ENCODE data around the gene TBC1D10B. TPM values are rescaled to one million over a fixed set of nuclear protein-coding genes. Genes with fewer than 3 reads are reported as not detected.

The TBC1D10B gene
- total RNA-seq, 2 donors from 2014 or later, result 49.7 to 64.2 TPM

DNA sequence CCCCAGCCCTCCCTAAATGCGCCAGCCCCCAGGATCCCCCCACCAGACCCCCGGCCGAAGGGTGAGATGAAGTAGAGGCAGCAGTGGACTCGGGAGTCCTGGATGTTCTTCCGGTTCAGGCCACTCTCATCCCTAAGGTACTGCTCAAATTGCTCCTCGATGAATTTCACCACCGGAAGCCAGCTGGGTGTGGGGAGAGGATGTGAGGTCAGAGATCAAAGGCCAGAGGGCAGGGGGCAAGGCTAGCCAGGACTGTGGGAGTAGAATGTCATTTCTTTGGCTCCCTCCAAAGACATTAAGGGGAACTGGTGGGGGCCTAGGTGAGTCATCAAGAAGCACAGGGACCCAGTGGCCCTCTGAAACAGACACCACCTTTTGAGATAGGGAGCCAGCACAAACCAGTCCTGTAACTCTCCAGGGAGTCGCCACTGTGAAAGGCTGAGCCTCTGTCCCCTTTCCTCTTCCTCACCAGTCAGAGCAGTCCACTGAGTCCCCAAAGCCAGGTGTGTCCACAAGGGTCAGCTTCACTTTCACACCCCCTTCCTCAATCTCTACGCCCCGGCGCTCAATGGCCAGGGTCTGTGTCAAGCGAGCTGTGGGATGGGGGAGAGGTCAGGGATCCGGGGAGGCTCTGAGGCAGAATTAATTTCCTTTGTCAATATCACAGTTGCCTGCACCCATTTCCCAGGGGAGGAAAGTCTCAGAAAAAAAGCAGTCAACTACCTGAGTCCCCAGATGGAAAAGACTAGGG is 11.2 kb upstream of the TBC1D10B start:
- Mint-ChIP-seq H3K27me3 (no peaks in the 10 kb centered on the region), H3K9me3 (no peaks in the 10 kb centered on the region), H3K4me3 (peak overlapping the region; percentile 85), H3K27ac (peak overlapping the region; percentile 81), H3K36me3 (ENCODE audit: low read depth) (peaks cover 50% of the 10 kb centered on the region), H3K4me1 (peaks cover 19% of the 10 kb centered on the region)
- ATAC-seq (replicated peaks), result no peak

DNA sequence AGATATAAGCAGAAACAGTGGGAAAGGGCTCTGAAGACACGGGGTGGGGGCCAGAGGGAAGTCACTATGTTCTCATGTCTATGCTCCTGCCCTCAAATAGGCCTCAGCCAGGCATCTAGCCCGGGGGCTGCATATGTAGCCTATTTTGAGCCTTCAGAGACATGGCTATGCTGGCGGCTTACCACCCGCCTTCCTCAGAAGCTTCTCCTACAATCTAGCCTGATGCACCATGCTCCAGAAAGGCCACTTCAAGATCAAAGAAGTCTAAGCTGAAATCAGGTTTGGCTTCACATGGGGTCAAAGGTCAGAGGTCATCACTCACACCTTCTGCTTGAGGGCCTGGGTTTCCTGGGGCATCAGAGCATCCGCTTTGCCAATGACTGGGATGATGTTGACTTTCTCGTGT is 10.5 kb upstream of the TBC1D10B start:
- H3K4me3 Mint-ChIP-seq, result peak overlapping the region; percentile 85
- no peak for ATAC-seq (replicated peaks)
- H3K36me3 Mint-ChIP-seq (ENCODE audit: low read depth), result peaks cover 50% of the 10 kb centered on the region
- peaks cover 19% of the 10 kb centered on the region for H3K4me1 Mint-ChIP-seq
- no peaks in the 10 kb centered on the region for H3K9me3 Mint-ChIP-seq
- no peaks in the 10 kb centered on the region for H3K27me3 Mint-ChIP-seq
- H3K27ac Mint-ChIP-seq, result peak overlapping the region; percentile 81

DNA sequence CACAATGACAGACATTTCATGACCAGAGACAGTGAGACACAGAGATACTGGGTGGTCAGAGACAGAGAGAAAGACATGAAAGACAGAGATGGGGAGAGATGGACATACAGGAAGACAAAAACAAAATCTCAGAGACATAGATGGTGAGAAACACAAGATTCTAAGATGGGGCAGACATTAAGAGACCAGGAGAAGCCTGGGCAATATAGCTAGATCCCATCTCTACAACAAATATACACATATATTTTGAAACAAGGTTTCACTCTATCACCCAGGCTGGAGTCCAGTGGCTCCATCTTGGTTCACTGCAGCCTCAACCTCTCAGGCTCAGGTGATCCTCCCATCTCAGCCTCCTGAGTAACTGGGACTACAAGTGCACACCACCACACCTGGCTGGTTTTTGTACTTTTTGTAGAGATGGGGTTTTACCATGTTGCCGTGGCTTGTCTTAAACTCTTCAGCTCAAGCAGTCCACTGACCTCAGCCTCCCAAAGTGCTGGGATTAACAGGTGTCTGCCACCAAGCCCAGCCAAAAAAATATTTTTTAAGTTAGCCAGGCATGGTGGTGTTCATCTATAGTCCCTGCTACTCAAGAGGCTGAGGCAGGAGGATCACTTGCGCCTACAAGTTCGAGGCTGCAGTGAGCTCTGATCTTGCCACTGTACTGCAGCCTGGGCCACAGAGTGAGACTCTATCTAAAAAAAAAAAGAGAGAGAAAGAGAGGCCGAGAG is 9.9 kb upstream of the TBC1D10B start:
- H3K9me3 Mint-ChIP-seq, result no peaks in the 10 kb centered on the region
- no peaks in the 10 kb centered on the region for H3K27me3 Mint-ChIP-seq
- H3K4me3 Mint-ChIP-seq, result peak overlapping the region; percentile 85
- peaks cover 19% of the 10 kb centered on the region for H3K4me1 Mint-ChIP-seq
- peak overlapping the region; percentile 99 for H3K27ac Mint-ChIP-seq
- ATAC-seq (replicated peaks), result no peak
- H3K36me3 Mint-ChIP-seq (ENCODE audit: low read depth), result peaks cover 50% of the 10 kb centered on the region

- Mint-ChIP-seq H3K36me3 (ENCODE audit: low read depth) (peaks cover 50% of the 10 kb centered on the region), H3K4me1 (peaks cover 19% of the 10 kb centered on the region), H3K4me3 (peak overlapping the region; percentile 85), H3K9me3 (no peaks in the 10 kb centered on the region), H3K27me3 (no peaks in the 10 kb centered on the region), H3K27ac (peak overlapping the region; percentile 99)
- ATAC-seq (replicated peaks), result no peak
Measured at GRCh38 chr16:30379158-30379783, 9.0 kb upstream of the TBC1D10B start.

GRCh38 chr16:30378236-30379157 is 8.2 kb upstream of the TBC1D10B start:
- peak overlapping the region; percentile 99 for H3K27ac Mint-ChIP-seq
- no peaks in the 10 kb centered on the region for H3K27me3 Mint-ChIP-seq
- peaks cover 50% of the 10 kb centered on the region for H3K36me3 Mint-ChIP-seq (ENCODE audit: low read depth)
- no peaks in the 10 kb centered on the region for H3K9me3 Mint-ChIP-seq
- peaks cover 15% of the 10 kb centered on the region for H3K4me1 Mint-ChIP-seq
- peak overlapping the region; percentile 85 for H3K4me3 Mint-ChIP-seq
- ATAC-seq (replicated peaks), result peak; percentile 87

DNA sequence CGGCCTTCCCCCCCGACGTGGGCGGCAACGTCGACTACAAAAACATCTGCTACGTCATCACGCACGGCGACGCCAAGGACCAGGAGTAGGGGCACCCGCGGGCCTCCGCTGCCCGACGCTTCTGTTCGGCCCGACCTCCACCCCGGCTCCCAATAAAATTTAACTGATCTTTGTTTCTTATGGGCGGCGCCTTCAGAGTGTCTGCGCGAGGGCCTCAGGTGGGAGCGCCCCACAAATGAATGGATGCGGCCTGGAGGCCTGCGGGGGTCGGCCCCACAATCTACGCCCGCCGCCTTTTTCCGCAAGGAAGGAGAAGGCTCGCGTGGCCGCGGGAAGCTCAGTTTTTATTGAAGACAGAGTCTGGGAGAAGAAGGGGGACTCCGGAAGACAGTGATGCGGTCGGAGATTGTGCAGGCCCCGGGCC is 7.5 kb upstream of the TBC1D10B start:
- peak; percentile 58 for ATAC-seq (replicated peaks)

GRCh38 chr16:30377050-30377811 is 6.9 kb upstream of the TBC1D10B start:
- peaks cover 50% of the 10 kb centered on the region for H3K36me3 Mint-ChIP-seq (ENCODE audit: low read depth)
- H3K4me3 Mint-ChIP-seq, result peak overlapping the region; percentile 85
- no peaks in the 10 kb centered on the region for H3K9me3 Mint-ChIP-seq
- H3K27ac Mint-ChIP-seq, result peak overlapping the region; percentile 99
- H3K4me1 Mint-ChIP-seq, result peaks cover 15% of the 10 kb centered on the region
- ATAC-seq (replicated peaks), result no peak
- H3K27me3 Mint-ChIP-seq, result no peaks in the 10 kb centered on the region

More for the DNA sequence above, 7.5 kb upstream of the TBC1D10B start:
- Mint-ChIP-seq H3K4me3 (peak overlapping the region; percentile 85), H3K9me3 (no peaks in the 10 kb centered on the region), H3K36me3 (ENCODE audit: low read depth) (peaks cover 50% of the 10 kb centered on the region), H3K27ac (peak overlapping the region; percentile 99), H3K4me1 (peaks cover 15% of the 10 kb centered on the region), H3K27me3 (no peaks in the 10 kb centered on the region)

DNA sequence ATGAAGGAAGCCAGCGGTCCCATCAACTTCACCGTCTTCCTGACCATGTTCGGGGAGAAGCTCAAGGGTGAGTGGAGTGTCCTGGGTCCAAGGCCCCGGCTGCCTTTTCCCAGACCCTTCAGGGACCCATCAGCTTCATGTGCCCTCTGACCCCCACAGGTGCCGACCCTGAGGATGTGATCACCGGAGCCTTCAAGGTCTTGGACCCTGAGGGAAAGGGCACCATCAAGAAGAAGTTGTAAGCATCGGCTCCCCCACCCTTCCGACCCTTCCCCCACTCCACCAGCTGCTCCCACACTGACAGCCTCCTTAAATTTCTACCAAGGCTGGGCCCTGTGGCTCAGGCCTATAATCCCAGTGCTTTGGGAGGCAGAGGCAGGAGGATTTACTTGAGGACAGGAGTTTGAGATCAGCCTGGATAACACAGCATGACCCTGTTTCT is 6.2 kb upstream of the TBC1D10B start:
- peak overlapping the region; percentile 85 for H3K4me3 Mint-ChIP-seq
- peaks cover 22% of the 10 kb centered on the region for H3K4me1 Mint-ChIP-seq
- peak overlapping the region; percentile 99 for H3K27ac Mint-ChIP-seq
- H3K27me3 Mint-ChIP-seq, result no peaks in the 10 kb centered on the region
- no peak for ATAC-seq (replicated peaks)
- peaks cover 46% of the 10 kb centered on the region for H3K36me3 Mint-ChIP-seq (ENCODE audit: low read depth)
- H3K9me3 Mint-ChIP-seq, result no peaks in the 10 kb centered on the region

DNA sequence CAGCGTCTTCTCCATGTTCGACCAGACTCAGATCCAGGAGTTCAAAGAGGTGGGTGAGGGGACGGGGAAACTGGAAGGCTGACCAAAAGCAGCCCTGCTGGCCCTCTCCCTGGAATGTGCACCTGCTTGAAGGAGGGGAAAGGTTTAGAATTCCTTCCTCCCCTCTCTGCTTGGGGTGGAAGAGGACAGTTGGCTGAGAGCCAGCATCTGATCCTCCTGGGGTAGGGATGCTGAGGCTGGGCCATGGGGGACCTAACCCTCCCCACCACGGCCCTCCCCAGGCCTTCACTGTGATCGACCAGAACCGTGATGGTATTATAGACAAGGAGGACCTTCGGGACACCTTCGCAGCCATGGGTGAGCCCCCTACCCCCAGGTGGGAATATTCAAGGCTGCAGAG is 5.6 kb upstream of the TBC1D10B start:
- H3K4me3 Mint-ChIP-seq, result peak overlapping the region; percentile 85

GRCh38 chr16:30374538-30374937 is 4.2 kb upstream of the TBC1D10B start, which contains the start of gene MYL11:
TSS of gene MYL11 (plus strand) at chr16:30374802. CDS start at chr16:30374858, 56 bp downstream.
- no peaks in the 10 kb centered on the region for H3K9me3 Mint-ChIP-seq
- H3K27me3 Mint-ChIP-seq, result no peaks in the 10 kb centered on the region
- ATAC-seq (replicated peaks), result no peak
- no peak within 1 kb of the TSS for H3K4me3 Mint-ChIP-seq
- peak within 1 kb of the TSS; percentile 38 for H3K27ac Mint-ChIP-seq
- H3K36me3 Mint-ChIP-seq (ENCODE audit: low read depth), result peaks cover 33% of the 10 kb centered on the region
- peaks cover 21% of the 10 kb centered on the region for H3K4me1 Mint-ChIP-seq

More for the DNA sequence above, 5.6 kb upstream of the TBC1D10B start:
- peaks cover 40% of the 10 kb centered on the region for H3K36me3 Mint-ChIP-seq (ENCODE audit: low read depth)
- no peaks in the 10 kb centered on the region for H3K27me3 Mint-ChIP-seq
- no peak for ATAC-seq (replicated peaks)
- no peaks in the 10 kb centered on the region for H3K9me3 Mint-ChIP-seq
- H3K4me1 Mint-ChIP-seq, result peaks cover 27% of the 10 kb centered on the region
- H3K27ac Mint-ChIP-seq, result peak overlapping the region; percentile 38

GRCh38 chr16:30372725-30373124 is 2.4 kb upstream of the TBC1D10B start:
- no peaks in the 10 kb centered on the region for H3K27me3 Mint-ChIP-seq
- H3K4me3 Mint-ChIP-seq, result peak overlapping the region; percentile 98
- H3K9me3 Mint-ChIP-seq, result no peaks in the 10 kb centered on the region
- peak overlapping the region; percentile 82 for H3K27ac Mint-ChIP-seq
- H3K4me1 Mint-ChIP-seq, result peaks cover 23% of the 10 kb centered on the region
- ATAC-seq (replicated peaks), result no peak
- peaks cover 32% of the 10 kb centered on the region for H3K36me3 Mint-ChIP-seq (ENCODE audit: low read depth)

DNA sequence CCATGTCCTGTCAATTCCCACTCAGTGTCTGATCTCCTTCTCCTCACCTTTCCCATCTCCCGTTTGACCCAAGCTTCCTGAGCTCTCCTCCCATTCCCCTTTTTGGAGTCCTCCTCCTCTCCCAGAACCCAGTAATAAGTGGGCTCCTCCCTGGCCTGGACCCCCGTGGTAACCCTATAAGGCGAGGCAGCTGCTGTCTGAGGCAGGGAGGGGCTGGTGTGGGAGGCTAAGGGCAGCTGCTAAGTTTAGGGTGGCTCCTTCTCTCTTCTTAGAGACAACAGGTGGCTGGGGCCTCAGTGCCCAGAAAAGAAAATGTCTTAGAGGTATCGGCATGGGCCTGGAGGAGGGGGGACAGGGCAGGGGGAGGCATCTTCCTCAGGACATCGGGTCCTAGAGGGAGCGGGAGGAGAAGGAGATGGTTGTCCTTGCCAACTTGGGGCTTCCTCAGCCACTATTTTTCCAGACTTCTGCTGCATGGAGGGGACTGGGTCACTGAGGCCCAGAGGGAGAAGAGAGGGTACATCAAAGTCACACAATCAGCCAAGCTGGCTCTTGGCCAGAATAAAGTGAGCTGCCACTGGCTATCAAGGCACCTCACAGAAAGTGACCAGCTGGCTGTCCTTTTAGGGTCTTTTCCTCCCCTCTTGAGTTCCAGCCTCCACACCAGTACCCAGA is 1.9 kb upstream of the TBC1D10B start:
- H3K4me1 Mint-ChIP-seq, result peaks cover 25% of the 10 kb centered on the region
- H3K9me3 Mint-ChIP-seq, result no peaks in the 10 kb centered on the region
- peaks cover 32% of the 10 kb centered on the region for H3K36me3 Mint-ChIP-seq (ENCODE audit: low read depth)
- H3K27me3 Mint-ChIP-seq, result no peaks in the 10 kb centered on the region
- ATAC-seq (replicated peaks), result no peak
- H3K4me3 Mint-ChIP-seq, result peak overlapping the region; percentile 98
- peak overlapping the region; percentile 99 for H3K27ac Mint-ChIP-seq
